A549 (cell line): ENCODE measurements around the gene CHN1.

Experiments used
- BHLHE40 ChIP-seq: IDR thresholded peaks from 2 replicates; pipeline ENCODE4 v1.6.1; 2012; ENCODE audit warnings: low read depth, low read length, inconsistent platforms
- CHD2 ChIP-seq: fragments of 150-350 bp; IDR thresholded peaks from 2 replicates; pipeline ENCODE4 v1.6.1; 2014; ENCODE audit warnings: low read length; ENCODE audit not compliant: partially characterized antibody
- JUN ChIP-seq, 2 experiments: fragments of >200 bp; sonication (Bioruptor Twin); formaldehyde crosslinking; IDR thresholded peaks; 2 replicates in 1 of 2; 3 replicates in 1 of 2; pipeline ENCODE4 v1.6.1; 2016 to 2017
- POLR2A ChIP-seq: IDR thresholded peaks from 2 replicates; pipeline ENCODE4 v1.6.1; 2012; ENCODE audit warnings: mild to moderate bottlenecking, low read length
- RFX5 ChIP-seq: fragments of 450-650 bp; IDR thresholded peaks from 2 replicates; pipeline ENCODE4 v1.7.1; 2014; ENCODE audit warnings: antibody characterized with exemption, mild to moderate bottlenecking, moderate library complexity
- SREBF2 ChIP-seq: fragments of 450-650 bp; IDR thresholded peaks from 2 replicates; pipeline ENCODE4 v1.6.1; 2014; ENCODE audit warnings: mild to moderate bottlenecking, moderate library complexity
- TP53 ChIP-seq: fragments of 250-450 bp; sonication (Bioruptor Pico); IDR thresholded peaks from 2 replicates; pipeline ENCODE4 v1.5.0; 2021; ENCODE audit warnings: mild to moderate bottlenecking, moderate library complexity
- TF ChIP-seq, protein P1 (sequence below): fragments of 150-350 bp; IDR thresholded peaks from 2 replicates; pipeline ENCODE4 v1.6.1; 2014; ENCODE audit warnings: low read depth, mild to moderate bottlenecking, low read length
- TF ChIP-seq, protein P2 (sequence below): fragments of >200 bp; sonication (Bioruptor Twin); formaldehyde crosslinking; IDR thresholded peaks from 3 replicates; pipeline ENCODE4 v1.5.1; 2016

DNA sequence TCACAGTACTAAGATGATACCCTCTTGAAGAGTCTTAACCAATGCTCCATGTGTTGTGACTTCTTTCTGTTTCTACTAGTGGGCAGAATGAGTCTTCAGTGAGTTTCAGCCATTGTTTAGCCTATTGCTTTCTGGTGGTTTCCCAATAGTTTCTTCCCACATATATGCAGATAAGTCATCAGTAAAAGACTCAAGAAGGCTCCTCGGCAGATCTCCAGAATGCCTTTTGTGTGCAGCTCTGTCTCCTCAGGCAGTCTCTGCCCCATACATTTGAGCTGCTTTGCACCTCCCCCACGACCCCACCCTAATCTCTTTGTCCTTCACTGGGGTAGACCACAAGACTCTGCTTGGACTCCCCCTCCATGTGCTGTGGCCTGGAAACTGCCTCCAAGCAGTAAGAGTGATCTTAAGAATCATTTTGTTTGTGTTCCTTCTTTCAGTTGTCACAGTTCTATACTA is 169.4 kb downstream of the CHN1 start:
- TF ChIP-seq POLR2A (no peak), TP53 (no peak), RFX5 (no peak), SREBF2 (no peak), CHD2 (no peak), BHLHE40 (no peak), JUN (IDR thresholded peaks at IDR 0.05) (no peak)
- TF ChIP-seq, protein P1, sequence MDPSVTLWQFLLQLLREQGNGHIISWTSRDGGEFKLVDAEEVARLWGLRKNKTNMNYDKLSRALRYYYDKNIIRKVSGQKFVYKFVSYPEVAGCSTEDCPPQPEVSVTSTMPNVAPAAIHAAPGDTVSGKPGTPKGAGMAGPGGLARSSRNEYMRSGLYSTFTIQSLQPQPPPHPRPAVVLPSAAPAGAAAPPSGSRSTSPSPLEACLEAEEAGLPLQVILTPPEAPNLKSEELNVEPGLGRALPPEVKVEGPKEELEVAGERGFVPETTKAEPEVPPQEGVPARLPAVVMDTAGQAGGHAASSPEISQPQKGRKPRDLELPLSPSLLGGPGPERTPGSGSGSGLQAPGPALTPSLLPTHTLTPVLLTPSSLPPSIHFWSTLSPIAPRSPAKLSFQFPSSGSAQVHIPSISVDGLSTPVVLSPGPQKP, result no peak
- TF ChIP-seq, protein P2, sequence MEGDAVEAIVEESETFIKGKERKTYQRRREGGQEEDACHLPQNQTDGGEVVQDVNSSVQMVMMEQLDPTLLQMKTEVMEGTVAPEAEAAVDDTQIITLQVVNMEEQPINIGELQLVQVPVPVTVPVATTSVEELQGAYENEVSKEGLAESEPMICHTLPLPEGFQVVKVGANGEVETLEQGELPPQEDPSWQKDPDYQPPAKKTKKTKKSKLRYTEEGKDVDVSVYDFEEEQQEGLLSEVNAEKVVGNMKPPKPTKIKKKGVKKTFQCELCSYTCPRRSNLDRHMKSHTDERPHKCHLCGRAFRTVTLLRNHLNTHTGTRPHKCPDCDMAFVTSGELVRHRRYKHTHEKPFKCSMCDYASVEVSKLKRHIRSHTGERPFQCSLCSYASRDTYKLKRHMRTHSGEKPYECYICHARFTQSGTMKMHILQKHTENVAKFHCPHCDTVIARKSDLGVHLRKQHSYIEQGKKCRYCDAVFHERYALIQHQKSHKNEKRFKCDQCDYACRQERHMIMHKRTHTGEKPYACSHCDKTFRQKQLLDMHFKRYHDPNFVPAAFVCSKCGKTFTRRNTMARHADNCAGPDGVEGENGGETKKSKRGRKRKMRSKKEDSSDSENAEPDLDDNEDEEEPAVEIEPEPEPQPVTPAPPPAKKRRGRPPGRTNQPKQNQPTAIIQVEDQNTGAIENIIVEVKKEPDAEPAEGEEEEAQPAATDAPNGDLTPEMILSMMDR, result no peak
